Fibroblast of skin of back (primary cell): ENCODE measurements around the gene PACS1.
A peak's percentile ranks its signal among the peaks of the same experiment; 100 is the strongest.

Source experiments
- DNase-seq: peaks from one replicate; pipeline ENCODE4 v3.0.0-alpha.2; 2013

The PACS1 gene

GRCh38 chr11:66188580-66188979 is 118.5 kb downstream of the PACS1 start:
- peak; percentile 75 for DNase-seq

DNA sequence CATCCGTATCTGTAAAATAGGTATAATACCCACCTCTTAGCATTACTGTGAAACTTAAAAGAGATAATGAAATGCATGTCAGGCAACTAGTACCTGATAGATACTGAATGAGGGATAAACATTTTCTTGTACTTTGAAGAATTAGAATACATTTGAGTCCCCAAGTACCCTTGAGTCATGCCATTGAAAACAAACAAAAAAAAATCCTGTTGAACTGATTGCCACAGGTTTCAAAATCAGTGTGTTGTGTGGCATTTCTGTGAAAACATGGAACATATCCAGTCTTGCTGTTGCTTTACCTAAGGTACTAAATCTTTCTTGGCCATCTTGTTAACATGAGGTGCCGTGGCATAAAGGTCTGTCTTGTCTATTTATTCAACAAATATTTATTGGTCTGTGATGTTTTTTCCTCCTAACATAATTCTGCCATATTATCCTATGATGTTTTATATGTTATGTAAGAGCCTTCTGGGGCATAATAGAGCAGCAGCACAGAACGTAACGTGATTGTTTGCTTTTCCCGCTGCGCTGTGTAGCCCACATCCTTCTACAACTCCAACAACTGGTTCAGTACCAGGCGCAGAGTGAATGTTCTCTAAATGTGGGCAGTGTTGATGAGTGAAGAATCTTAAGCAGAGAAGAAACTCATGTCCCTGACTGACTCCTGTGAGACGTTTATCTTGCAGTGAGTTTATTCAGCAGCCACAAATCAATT is 119.1 kb downstream of the PACS1 start:
- no peak for DNase-seq

- DNase-seq, result no peak
These were observed 120.7 kb downstream of the PACS1 start for GRCh38 chr11:66190786-66191185.

DNA sequence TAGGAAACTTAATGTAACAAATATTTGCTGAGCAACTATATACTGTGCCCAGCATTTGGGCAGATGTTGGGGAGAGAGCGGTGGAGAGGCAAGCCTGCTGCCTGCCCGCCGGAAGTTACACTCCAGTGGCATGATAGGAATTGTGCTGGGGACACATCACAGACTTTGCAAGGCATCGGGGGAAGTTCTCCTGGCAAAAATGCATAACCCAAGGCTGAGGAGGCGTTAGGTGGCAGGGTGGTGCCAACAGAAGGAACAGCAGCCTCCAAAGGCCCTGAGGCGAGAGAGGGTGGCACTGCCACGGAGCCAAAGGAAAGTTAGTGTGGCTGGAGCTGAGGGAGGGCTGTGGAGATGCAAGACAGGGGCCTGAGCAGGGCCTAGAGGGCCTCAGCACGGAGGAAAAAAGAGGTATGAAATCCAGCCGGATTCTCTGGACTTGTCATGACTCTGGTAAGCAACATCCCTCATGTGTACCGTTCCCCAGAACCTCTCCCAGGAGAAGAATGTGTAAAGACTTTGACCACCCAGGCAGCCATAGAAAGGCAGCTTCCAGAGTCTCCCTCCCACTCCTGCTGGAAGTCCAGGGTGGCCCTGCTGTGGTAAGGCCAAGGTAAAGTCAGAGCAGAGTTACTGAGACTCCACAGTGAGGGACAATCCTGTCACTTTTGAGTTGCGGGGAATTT is 122.2 kb downstream of the PACS1 start:
- DNase-seq, result peak; percentile 47

DNA sequence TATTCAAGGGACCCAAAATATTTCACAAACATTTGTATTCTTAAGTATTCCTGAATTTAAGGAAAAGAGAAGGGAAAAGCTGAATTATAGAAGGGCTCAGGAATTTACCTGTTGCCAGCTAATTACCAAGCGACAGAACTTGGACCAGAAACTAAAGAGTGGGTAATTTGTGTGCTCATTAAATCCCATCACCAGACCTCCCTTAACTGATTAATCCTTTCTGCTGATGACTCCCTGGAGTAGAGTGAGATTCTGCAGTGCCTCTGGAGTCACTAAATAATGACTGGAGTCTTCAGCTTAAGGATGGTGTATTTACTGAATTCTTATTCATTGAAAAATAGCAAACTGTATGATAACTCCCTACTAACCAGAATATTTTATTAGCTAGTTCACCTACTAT is 124.3 kb downstream of the PACS1 start:
- DNase-seq, result no peak

- DNase-seq, result no peak
These were observed 125.8 kb downstream of the PACS1 start for GRCh38 chr11:66195867-66196266.

- no peak for DNase-seq
These were observed 133.8 kb downstream of the PACS1 start for GRCh38 chr11:66203847-66204246.

DNA sequence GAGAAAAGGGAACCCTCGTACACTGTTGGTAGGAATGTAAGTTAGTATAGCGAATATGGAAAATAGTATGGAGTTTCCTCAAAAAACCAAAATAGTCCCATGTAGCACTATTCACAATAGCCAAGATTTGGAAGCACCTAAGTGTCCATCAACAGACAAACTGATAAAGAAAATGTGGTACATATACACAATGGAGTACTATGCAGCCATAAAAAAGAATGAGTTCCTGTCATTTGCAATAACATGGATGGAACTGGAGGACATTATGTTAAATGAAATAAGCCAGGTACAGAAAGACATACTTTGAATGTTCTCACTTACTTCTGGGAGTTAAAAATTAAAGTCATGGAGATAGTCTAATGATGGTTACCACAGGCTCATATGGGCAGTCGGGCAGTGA is 134.3 kb downstream of the PACS1 start:
- no peak for DNase-seq

DNA sequence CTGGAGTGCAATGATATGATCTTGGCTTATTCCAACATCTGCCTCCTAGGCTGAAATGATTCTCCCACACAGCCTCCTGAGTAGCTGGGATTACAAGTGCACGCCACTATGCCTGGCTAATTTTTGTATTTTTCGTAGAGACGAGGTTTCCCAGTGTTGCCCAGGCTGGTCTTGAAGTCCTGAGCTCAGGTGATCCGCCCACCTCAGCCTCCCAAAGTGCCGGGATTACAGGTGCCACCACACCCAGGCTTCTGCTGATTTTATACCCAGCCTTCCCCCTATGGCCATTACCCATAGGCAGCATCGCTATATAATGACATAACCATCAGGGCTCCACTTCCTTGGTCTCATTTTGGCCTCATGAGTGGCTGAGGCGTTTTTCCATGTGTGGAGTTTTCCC is 137.7 kb downstream of the PACS1 start:
- no peak for DNase-seq

DNA sequence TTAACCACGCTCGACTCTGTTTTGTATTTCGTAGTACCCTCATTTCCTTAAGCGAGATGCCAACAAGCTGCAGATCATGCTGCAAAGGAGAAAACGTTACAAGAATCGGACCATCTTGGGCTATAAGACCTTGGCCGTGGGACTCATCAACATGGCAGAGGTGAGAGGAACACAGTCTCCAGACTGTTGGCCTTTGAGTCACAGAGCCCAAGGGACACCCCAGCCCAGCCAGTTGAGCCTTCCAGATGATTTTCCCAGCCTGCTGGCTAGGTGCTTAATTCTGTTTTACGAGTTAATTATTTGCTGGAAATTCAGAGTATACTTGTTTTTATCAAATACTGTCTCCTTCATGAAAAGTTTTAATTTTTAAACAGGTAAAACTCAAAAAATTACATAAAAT is 141.0 kb downstream of the PACS1 start:
- no peak for DNase-seq

GRCh38 chr11:66216911-66217310 is 146.8 kb downstream of the PACS1 start:
- no peak for DNase-seq

DNA sequence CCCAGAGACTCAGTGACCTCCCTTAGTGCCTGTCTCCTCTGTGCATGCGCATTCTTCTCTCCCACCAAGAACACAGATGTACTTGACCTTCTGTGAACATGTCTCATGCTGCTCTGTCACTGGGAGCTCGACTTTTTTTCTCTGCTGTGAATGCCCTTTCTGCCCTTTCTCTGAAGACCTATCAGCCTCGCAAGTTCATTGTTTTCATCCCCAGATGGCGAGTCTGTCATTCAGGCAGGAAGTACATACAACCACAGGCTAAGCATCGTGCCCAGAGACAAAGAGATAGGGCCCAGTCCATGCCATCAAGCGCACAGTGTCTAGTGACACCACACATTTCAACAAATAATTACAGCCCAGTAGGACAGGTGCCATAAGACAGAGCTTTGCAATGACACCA is 148.0 kb downstream of the PACS1 start:
- DNase-seq, result no peak

GRCh38 chr11:66218846-66219620 is 149.0 kb downstream of the PACS1 start:
- no peak for DNase-seq

GRCh38 chr11:66219846-66220565 is 149.9 kb downstream of the PACS1 start:
- DNase-seq, result no peak

GRCh38 chr11:66220566-66220935 is 150.5 kb downstream of the PACS1 start:
- no peak for DNase-seq

DNA sequence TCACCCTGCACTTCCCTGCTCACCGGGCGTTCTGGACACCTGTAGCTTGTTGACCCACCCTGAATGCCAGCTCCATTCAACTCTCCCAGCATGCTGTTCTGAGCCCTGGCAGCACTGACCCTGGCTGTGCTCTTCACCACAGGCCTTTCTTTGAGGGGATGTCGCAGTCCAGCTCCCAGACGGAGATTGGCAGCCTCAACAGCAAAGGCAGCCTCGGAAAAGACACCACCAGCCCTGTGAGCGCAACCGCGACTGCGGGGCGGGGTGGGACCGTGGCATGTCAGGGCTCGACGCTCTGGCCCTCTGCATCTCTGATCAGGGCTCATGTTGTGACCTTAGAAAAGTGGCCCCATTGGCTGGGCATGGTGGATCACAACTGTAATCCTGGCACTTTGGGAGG is 150.9 kb downstream of the PACS1 start:
- DNase-seq, result no peak

DNA sequence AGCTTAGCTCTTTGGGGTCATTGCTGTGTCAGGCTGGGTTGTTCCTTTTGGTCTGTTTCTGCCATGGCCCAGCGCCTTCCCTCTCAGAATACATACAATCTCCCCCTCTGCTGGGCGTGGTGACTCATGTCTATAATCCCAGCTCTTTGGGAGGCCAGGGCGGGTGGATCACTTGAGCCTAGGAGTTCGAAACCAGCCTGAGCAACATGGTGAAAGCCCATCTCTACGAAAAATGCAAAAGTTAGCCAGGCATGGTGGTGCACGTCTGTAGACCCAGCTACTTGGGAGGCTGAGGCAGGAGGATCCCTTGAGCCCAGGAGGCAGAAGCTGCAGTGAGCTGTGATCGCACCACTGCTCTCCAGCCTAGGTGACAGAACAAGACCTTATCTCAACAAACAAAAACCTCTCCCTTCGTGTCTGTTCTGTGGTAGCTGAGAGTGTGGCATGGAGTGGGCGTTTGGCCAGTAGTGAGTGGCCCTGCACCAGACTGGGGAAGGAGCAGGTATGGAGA is 151.7 kb downstream of the PACS1 start:
- DNase-seq, result peak; percentile 40

DNA sequence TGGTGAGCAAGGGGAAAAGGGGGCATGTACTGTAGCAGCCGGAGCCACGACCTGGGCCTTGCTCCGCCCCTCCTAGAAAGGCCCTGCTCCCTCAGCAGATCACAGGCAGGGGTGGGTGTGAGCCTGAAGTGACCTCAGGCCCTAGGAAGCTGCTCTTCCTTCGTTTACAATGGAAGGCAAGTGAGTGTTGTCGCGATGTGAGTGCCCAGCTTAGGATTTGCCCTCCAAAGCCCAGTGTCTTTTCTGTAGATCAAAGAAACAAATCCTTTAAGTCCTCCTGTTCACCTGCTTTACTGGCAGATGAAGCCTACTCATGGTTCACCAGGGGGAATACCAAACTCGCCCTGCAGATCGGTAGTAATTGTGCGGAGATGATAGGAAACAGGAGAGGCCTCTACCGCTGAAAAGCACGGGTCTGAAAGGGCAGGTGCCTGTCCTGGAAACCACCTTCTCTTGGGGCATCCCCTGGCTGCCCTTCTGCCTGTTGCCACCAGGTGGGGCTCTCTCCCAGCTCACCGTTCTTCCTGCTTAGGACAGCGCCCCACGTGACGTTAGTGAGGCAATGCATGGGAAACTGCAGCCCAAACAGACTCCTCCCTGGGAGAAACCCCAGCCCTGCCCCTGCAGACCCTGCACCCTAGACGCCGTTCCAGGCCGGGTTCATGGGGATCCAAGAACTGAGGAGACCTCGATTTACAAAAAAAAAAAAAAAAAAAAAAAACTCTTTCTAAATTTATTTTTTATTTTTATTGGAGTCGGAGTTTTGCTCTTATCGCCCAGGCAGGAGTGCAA is 152.5 kb downstream of the PACS1 start:
- peak; percentile 86 for DNase-seq

DNA sequence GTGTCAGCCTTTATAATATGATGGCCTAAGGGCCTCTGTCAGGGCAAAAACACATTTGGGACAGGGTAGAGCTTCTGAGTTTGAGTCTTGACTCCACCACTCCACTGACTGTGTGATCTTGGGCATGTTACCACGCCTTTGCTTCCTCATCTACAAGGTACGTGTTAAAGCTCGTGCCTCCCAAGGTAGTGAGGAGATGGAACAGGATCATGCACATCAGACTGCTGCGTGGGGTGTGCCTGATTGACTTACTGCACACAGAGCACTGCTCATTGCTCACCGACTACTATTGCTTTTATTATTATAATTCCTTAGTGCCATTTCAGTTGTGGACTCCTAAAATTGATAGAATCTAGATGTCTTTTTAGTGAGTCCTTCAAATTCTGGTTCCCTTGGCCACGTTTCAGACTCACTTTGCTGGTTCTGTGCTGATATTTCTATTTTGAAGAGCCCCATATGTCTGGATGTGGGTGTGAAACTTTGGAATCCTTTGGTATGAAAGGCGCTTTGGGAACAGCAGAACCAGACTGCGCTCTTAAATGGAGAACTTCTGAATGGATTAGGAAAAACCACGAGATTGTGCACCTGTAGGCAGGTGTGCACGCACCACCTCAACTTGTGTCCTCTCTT is 154.3 kb downstream of the PACS1 start:
- no peak for DNase-seq

GRCh38 chr11:66225066-66225465 is 155.0 kb downstream of the PACS1 start:
- DNase-seq, result no peak

DNA sequence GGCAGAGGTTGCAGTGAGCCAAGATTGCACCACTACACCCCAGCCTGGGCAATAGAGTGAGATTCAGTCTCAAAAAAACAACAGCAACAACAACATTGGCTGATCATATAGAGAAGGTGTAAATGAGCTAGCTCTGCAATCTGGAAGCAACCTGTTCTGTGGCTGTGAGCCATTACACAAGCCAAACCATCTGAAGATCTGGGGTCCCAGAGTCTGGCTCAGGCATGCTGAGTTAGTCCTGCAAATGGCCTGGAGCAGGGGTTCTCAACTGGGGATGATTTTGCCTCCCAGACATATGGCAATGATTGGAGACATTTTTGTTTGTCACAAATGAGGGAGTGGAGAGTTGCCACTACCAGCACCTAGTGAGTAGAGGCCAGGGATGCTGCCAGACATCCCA is 156.0 kb downstream of the PACS1 start:
- DNase-seq, result no peak

GRCh38 chr11:66227700-66228099 is 157.6 kb downstream of the PACS1 start:
- DNase-seq, result no peak
